Astrocyte of the cerebellum (primary cell): ENCODE measurements around the gene MAPK7.

Source experiments
- DNase-seq: peaks from one replicate; pipeline ENCODE4 v3.0.0-alpha.2; 2011; ENCODE audit warnings: low read depth
- H3K4me3 ChIP-seq: 2 replicates; pipeline ENCODE4 v1.5.1; 2011; ENCODE audit warnings: mild to moderate bottlenecking, low read depth, low read length, moderate library complexity
- CTCF ChIP-seq: IDR thresholded peaks from 2 replicates; pipeline ENCODE4 v1.5.1; 2012; ENCODE audit warnings: low read length, low read depth, moderate library complexity, mild to moderate bottlenecking; ENCODE audit errors: missing control alignments
- in situ Hi-C: cut with HindIII; loops from 2 replicates; pipeline ENCODE4 v1.10.0; 2017; ENCODE audit warnings: low sequenced_read_pairs

MAPK7 gene

GRCh38 chr17:19424934-19425868 is 46.9 kb downstream of the MAPK7 start:
- in situ Hi-C loops = no loop called here
- DNase-seq = no peak
- H3K4me3 ChIP-seq = no peak overlapping the region
- TF ChIP-seq CTCF = no peak

- no peak for DNase-seq
- no peak overlapping the region for H3K4me3 ChIP-seq
- TF ChIP-seq CTCF = no peak
- in situ Hi-C loops = no loop called here
Observed at GRCh38 chr17:19426631-19427030, 48.3 kb downstream of the MAPK7 start.

- DNase-seq = no peak
- in situ Hi-C loops = loop anchor here (5.0 kb wide), 1 partner anchor 69 kb away; the partner anchor contains the start of gene B9D1
- TF ChIP-seq CTCF = no peak
- no peak overlapping the region for H3K4me3 ChIP-seq
Observed at GRCh38 chr17:19431691-19432090, 53.4 kb downstream of the MAPK7 start.
